GM23248 (cell line): Measurements from ENCODE around the gene SSPN.

Source experiments
- EZH2 ChIP-seq: fragments of 200-600 bp; sonication (generic); IDR thresholded peaks from 2 replicates; pipeline ENCODE4 v1.6.1; 2018; ENCODE audit warnings: antibody characterized with exemption, mild to moderate bottlenecking; ENCODE audit not compliant: insufficient read depth, poor library complexity, severe bottlenecking
- EZH2phosphoT487 ChIP-seq: fragments of 200-600 bp; sonication (generic); IDR thresholded peaks from 2 replicates; pipeline ENCODE4 v1.6.1; 2018; ENCODE audit warnings: antibody characterized with exemption, moderate library complexity, mild to moderate bottlenecking, low read depth; ENCODE audit not compliant: insufficient read depth

DNA sequence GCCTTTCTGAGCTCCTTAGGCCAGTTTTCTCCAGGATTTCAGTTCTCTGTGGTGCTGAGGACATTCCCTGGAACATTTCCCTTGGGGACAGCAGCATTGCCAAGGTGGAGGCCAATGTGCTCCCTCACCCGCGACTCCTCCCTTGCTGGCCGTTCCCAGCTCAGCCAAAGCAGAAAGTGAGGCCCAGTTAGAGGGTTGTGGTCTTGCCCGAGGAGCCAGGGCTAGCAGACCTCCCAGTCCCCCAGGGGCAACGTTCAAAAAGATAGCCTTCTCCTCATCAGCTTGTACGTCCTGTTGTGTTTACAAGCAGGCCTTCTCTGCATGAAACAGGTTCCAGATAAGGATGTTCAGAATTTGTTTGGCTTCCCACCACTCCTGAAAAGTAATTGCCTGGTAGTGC is 78.4 kb downstream of the SSPN start:
- TF ChIP-seq EZH2, result no peak
- TF ChIP-seq EZH2phosphoT487, result no peak
